Neuron (in vitro differentiated cells): Measurements from ENCODE around the gene TRAPPC4.
"Not testable (repeated sequence)": the region's sequence is repeated elsewhere in the genome, so short reads cannot be mapped to it uniquely, and the experiment has no call there.

ENCODE experiments used
- H2AFZ ChIP-seq: one replicate; pipeline ENCODE4 v1.6.1; 2013; ENCODE audit warnings: low read depth, mild to moderate bottlenecking, inconsistent platforms, low read length, moderate library complexity
- H3K27me3 ChIP-seq: one replicate; pipeline ENCODE4 v1.6.1; 2013; ENCODE audit warnings: low read length; ENCODE audit not compliant: insufficient read depth
- H3K36me3 ChIP-seq: one replicate; pipeline ENCODE4 v1.6.1; 2013; ENCODE audit warnings: low read length; ENCODE audit not compliant: insufficient read depth
- H3K4me1 ChIP-seq: one replicate; pipeline ENCODE4 v1.6.1; 2013; ENCODE audit warnings: low read length; ENCODE audit not compliant: insufficient read depth
- H3K4me3 ChIP-seq: 2 replicates; pipeline ENCODE4 v1.5.1; 2013; ENCODE audit warnings: mild to moderate bottlenecking, low read length, moderate library complexity
- H3K9me3 ChIP-seq: one replicate; pipeline ENCODE4 v1.6.1; 2013; ENCODE audit warnings: low read length

The TRAPPC4 gene

GRCh38 chr11:119030329-119031047, 11.9 kb downstream of the TRAPPC4 start, which contains the start of gene SLC37A4:
SLC37A4 (minus strand) TSS chr11:119030877.
- Histone ChIP-seq H3K4me1 (peaks cover 9% of the 10 kb centered on the region), H3K4me3 (peak within 1 kb of the TSS; percentile 86), H2AFZ (peak within 1 kb of the TSS; percentile 83), H3K36me3 (peaks cover 26% of the 10 kb centered on the region), H3K27me3 (no peaks in the 10 kb centered on the region), H3K9me3 (no peaks in the 10 kb centered on the region)

DNA sequence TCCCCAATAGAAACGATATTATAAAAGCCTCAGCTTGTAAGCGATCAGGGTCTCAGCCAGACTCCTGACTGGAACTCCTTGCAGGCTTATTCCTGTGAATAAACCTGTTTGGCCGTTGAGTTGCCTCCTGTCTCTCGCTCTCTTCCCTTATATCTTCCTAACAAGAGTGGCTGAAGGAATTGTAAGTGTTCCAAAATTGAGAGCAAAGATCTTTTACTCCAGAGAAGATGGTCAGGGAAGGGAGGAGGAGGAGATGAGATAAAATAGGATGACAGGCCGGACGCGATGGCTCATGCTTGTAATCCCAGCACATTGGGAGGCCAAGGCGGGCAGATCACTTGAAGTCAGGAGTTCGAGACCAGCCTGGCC, 13.3 kb downstream of the TRAPPC4 start:
- no peaks in the 10 kb centered on the region for H3K27me3 ChIP-seq

GRCh38 chr11:119033421-119033820, 14.9 kb downstream of the TRAPPC4 start:
- not testable (repeated sequence) for H3K9me3 ChIP-seq, H3K36me3 ChIP-seq, H3K4me3 ChIP-seq, H3K27me3 ChIP-seq, H2AFZ ChIP-seq, H3K4me1 ChIP-seq

More for the DNA sequence above, 13.3 kb downstream of the TRAPPC4 start:
- Histone ChIP-seq H3K9me3 (no peaks in the 10 kb centered on the region), H3K36me3 (peaks cover 15% of the 10 kb centered on the region), H2AFZ (no peak overlapping the region), H3K4me3 (no peak overlapping the region), H3K4me1 (peaks cover 9% of the 10 kb centered on the region)

- Histone ChIP-seq H3K9me3 (no peaks in the 10 kb centered on the region), H3K27me3 (no peaks in the 10 kb centered on the region), H2AFZ (no peak overlapping the region), H3K36me3 (no peaks in the 10 kb centered on the region), H3K4me3 (no peak overlapping the region), H3K4me1 (peaks cover 4% of the 10 kb centered on the region)
These were observed 16.2 kb downstream of the TRAPPC4 start for GRCh38 chr11:119034813-119035212.

DNA sequence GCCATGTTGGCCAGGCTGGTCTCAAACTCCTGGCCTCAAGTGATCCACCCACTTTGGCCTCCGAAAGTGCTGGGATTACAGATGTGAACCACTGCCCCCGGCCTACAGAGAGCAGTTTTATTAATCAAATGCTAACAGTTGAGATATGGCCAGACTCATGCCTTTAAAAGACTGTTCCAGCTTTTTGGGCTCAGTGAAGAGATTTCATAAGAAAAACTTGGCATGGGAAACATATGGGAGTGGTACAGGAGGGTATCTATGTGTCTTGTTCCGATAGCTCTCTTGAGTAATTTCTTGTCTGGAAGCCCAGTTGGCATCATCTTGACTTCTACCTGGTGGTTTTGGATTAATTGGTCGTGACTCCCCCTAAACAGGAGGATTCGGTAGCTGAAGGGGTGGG, 20.3 kb downstream of the TRAPPC4 start:
- Histone ChIP-seq H3K9me3 (no peaks in the 10 kb centered on the region), H3K36me3 (no peaks in the 10 kb centered on the region), H3K27me3 (no peaks in the 10 kb centered on the region), H2AFZ (no peak overlapping the region), H3K4me3 (no peak overlapping the region), H3K4me1 (no peaks in the 10 kb centered on the region)

DNA sequence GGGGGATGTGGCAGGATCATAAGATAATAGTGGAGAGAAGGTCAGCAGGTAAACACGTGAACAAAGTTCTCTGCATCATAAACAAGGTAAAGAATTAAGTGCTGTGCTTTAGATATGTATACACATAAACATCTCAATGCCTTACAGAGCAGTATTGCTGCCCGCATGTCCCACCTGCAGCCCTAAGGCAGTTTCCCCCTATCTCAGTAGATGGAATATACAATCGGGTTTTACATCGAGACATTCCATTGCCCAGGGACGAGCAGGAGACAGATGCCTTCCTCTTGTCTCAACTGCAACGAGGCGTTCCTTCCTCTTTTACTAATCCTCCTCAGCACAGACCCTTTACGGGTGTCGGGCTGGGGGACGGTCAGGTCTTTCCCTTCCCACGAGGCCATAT, 20.9 kb downstream of the TRAPPC4 start:
- H3K9me3 ChIP-seq, H3K4me1 ChIP-seq, H3K36me3 ChIP-seq: not testable (repeated sequence)

GRCh38 chr11:119041821-119042514, 23.4 kb downstream of the TRAPPC4 start:
- Histone ChIP-seq H2AFZ (no peak overlapping the region), H3K4me1 (no peaks in the 10 kb centered on the region), H3K9me3 (no peaks in the 10 kb centered on the region), H3K4me3 (no peak overlapping the region), H3K36me3 (peaks cover 24% of the 10 kb centered on the region), H3K27me3 (no peaks in the 10 kb centered on the region)

More for the DNA sequence above, 20.9 kb downstream of the TRAPPC4 start:
- H2AFZ ChIP-seq, H3K4me3 ChIP-seq, H3K27me3 ChIP-seq: not testable (repeated sequence)

GRCh38 chr11:119042927-119043326, 24.4 kb downstream of the TRAPPC4 start:
- H2AFZ ChIP-seq: no peak overlapping the region
- H3K4me3 ChIP-seq: no peak overlapping the region
- H3K4me1 ChIP-seq: no peaks in the 10 kb centered on the region
- H3K36me3 ChIP-seq: peaks cover 34% of the 10 kb centered on the region
- H3K27me3 ChIP-seq: no peaks in the 10 kb centered on the region
- H3K9me3 ChIP-seq: no peaks in the 10 kb centered on the region

- H3K27me3 ChIP-seq: no peaks in the 10 kb centered on the region
- no peaks in the 10 kb centered on the region for H3K4me1 ChIP-seq
- peaks cover 52% of the 10 kb centered on the region for H3K36me3 ChIP-seq
- no peaks in the 10 kb centered on the region for H3K9me3 ChIP-seq
- no peak overlapping the region for H3K4me3 ChIP-seq
- no peak overlapping the region for H2AFZ ChIP-seq
These were observed 26.1 kb downstream of the TRAPPC4 start for GRCh38 chr11:119044708-119045107.

GRCh38 chr11:119046489-119046888, 27.9 kb downstream of the TRAPPC4 start:
- Histone ChIP-seq H3K27me3 (no peaks in the 10 kb centered on the region), H3K4me3 (no peak overlapping the region), H3K4me1 (no peaks in the 10 kb centered on the region), H3K36me3 (peaks cover 65% of the 10 kb centered on the region), H2AFZ (no peak overlapping the region), H3K9me3 (no peaks in the 10 kb centered on the region)

DNA sequence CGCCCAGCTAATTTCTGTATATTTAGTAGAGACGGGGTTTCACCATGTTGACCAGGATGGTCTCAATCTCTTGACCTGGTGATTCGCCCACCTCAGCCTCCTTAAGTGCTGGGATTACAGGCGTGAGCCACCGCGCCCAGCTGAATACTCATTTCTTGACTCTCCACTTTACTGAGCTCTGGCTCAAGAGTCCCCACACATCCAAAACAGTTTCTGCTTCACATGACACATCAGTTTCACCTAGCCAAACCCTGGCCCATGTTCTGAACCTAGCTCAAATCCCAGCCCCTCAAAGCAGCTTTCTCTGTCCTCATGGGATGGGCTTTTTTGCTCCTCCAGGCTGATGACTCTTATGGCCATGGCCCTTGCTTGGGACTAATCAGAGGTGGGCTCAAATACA, 28.6 kb downstream of the TRAPPC4 start:
- H3K27me3 ChIP-seq: no peaks in the 10 kb centered on the region
- H3K9me3 ChIP-seq: no peaks in the 10 kb centered on the region
- no peaks in the 10 kb centered on the region for H3K4me1 ChIP-seq
- H3K36me3 ChIP-seq: peaks cover 71% of the 10 kb centered on the region
- no peak overlapping the region for H3K4me3 ChIP-seq
- H2AFZ ChIP-seq: no peak overlapping the region

DNA sequence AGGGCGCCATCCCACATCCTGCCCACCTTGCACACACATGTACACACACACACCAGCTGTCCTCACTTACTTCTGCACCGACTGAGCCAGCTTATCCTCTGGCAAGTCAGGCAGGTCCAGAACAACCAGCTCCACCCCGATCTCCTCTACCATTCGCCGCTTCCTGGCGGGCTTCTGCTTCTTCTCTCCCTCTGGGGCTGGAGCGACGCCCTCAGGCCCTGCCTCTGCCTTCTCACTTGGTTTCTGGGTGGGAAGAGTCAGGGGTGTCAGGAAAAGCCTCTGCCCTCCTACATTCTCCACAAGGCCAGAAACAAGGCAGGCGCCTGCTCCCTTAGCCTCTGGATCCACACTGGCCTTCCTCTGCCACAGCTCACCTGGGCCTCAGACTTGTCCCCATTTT, 30.1 kb downstream of the TRAPPC4 start:
- H3K9me3 ChIP-seq: no peaks in the 10 kb centered on the region
- H3K36me3 ChIP-seq: peaks cover 85% of the 10 kb centered on the region
- no peak overlapping the region for H2AFZ ChIP-seq
- H3K27me3 ChIP-seq: no peaks in the 10 kb centered on the region
- H3K4me1 ChIP-seq: no peaks in the 10 kb centered on the region
- H3K4me3 ChIP-seq: no peak overlapping the region

DNA sequence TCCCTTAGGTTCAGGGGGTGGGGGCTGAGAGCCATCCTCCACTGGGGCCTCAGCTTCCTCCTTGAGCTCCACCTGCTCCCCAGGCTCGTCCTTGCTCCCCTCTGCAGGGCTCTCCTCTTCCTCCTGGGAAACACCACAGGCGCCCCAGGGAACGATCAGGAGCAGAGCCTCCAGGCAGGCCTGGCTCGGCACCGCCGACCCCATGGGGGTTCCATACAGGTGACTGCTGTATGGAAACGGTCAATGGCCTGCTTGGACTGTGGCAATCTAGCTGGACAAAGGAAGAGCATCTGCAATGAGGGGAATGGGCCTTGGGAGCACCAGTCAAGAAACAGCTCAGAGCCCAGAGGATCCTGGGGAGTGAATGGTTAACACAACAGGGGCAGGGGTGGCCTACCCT, 30.5 kb downstream of the TRAPPC4 start:
- no peaks in the 10 kb centered on the region for H3K27me3 ChIP-seq
- no peaks in the 10 kb centered on the region for H3K9me3 ChIP-seq
- H2AFZ ChIP-seq: no peak overlapping the region
- no peak overlapping the region for H3K4me3 ChIP-seq
- peaks cover 89% of the 10 kb centered on the region for H3K36me3 ChIP-seq
- no peaks in the 10 kb centered on the region for H3K4me1 ChIP-seq
